T-helper 1 cell treated with Interleukin-12 subunit alpha and Interleukin-12 subunit beta and Interleukin-4 antibody, amounts not matched to agents 30 ng/mL and 1 ng/mL, for 36 hours (primary cell): ENCODE measurements around the gene SCAI. TPM values are rescaled to one million over a fixed set of nuclear protein-coding genes. Genes with fewer than 3 reads are reported as not detected.
"Not testable (repeated sequence)": the region's sequence is repeated elsewhere in the genome, so short reads cannot be mapped to it uniquely, and the experiment has no call there.

Source experiments
- intact Hi-C: fragments of 100-400 bp; cut with micrococcal nuclease; formaldehyde crosslinking; loops from one replicate; pipeline ENCODE4 v1.15.1; 2024
- total RNA-seq: library from RNA; stranded (reverse); gene quantifications from 2 replicates; pipeline ENCODE4 v1.2.3, GENCODE V29; 2022

The SCAI gene
- total RNA-seq, result 10.6 and 13.4 TPM in 2 replicates

GRCh38 chr9:125143377-125144090 is at the start of gene SCAI:
SCAI (minus strand) TSS chr9:125143528; CDS start chr9:125143437, 91 bp downstream.
- intact Hi-C loops, result loop anchor here (1.0 to 5.0 kb wide), 16 partner anchors 17 to 728 kb away; partner anchors contain the start of genes ARPC5L, GAPVD1, GOLGA1 and HSPA5

DNA sequence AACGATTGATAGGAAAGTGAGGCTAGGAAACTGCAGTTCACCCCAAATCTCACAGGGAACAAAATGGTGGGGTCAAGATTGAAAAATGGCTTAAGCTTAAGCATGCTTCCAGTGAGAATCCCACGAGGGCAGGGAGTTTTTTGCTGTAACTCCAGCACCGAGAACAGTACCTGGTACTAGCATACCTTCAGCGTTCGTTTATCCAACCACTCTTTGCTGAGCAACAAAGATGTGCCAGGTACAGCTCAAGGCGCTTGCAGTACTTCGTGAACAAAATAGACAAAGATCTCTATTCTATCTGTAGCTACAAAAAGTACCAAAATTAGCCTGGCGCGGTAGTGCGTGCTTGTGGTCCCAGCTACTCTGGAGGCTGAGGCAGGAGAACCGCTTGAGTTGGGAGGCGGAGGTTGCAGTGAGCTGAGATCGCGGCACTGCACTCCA is 47.1 kb upstream of the SCAI start:
- intact Hi-C loops, result loop anchor here (1.0 kb wide), 3 partner anchors 10 to 419 kb away; partner anchors contain the start of genes HSPA5, NR6A1 and RABEPK

DNA sequence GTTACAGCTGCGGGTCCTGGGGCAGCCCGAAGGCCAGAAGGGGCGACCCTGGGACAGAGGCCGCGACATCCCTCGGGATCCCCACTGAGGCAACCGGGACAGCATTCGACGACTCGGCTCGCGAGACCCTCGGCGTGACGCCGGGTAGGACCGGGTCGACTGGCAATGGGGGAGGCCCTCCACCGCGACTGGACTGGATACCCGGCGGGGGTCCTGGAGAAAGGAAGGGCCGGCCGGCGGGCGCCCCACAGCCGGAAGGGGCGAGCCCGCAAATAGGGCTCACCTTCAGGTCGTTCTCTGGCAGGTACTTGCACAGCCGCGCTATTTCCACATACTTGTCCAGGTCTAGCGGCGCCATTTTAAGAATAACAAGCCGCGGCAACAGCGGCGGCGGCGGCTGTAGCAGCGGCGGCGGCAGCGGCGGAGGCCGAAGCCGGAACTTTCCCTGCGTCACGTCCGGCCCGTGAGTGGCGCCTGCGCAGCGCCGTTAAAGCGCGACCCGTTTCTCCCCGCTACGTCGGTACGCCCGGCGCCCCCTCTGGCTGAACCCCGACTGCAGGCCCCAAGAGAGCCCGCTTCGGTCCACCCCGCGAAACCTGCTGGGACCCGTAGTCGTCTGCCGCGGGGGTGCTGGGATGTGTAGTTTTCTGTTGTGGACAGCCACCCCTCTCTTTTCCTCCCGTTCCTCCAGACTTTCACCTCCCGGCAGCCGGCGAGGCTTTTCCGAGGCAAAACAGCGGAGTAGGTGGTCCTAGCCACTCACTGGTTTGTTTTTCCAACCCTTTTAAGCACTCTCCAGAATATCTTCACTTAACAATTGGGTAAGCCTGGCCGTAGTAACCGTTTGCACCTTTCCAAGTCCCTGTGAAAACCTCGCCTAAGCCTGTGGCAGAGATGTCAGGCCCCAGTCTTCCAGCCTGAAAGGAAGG is 46.3 kb upstream of the SCAI start, which contains the start of gene PPP6C:
Gene PPP6C (minus strand): TSS at position 443 of the 929 bp plus-strand sequence. CDS start 85 bp downstream, at position 358.
- intact Hi-C loops, result loop anchor here (1.0 to 2.0 kb wide), 10 partner anchors 11 to 418 kb away; partner anchors contain the start of genes ARPC5L, GAPVD1, GOLGA1 and HSPA5

- intact Hi-C loops, result loop anchor here (1.0 to 2.0 kb wide), 7 partner anchors 46 to 327 kb away; partner anchors contain the start of genes ARPC5L, GAPVD1, GOLGA1 and SCAI
Observed at GRCh38 chr9:125189011-125189360, 45.7 kb upstream of the SCAI start.

GRCh38 chr9:125183561-125183960 is 40.2 kb upstream of the SCAI start:
- intact Hi-C loops, result no loop called here

DNA sequence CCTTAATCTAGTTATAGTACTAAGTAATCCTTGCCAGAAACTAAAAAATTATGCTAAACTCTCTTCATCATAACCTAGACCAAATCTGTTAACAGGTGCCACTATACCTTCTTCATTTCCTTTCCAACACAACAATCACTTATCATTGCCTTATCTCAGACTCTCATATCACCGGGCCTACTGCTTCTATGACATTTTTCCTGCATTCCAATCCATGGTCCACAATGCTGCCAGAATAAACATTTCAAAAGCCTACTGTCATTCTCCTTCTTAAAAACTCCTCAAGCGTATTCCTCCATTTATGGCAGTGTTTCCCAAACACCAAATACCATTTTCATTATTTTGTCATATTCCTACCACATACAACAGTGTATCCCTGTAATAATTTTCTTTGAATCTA is 39.7 kb upstream of the SCAI start:
- intact Hi-C loops, result no loop called here

GRCh38 chr9:125181756-125182155 is 38.4 kb upstream of the SCAI start:
- intact Hi-C loops, result not testable (repeated sequence)

- intact Hi-C loops, result no loop called here
Observed at GRCh38 chr9:125180876-125181275, 37.5 kb upstream of the SCAI start.

GRCh38 chr9:125179776-125180175 is 36.4 kb upstream of the SCAI start:
- intact Hi-C loops, result not testable (repeated sequence)

DNA sequence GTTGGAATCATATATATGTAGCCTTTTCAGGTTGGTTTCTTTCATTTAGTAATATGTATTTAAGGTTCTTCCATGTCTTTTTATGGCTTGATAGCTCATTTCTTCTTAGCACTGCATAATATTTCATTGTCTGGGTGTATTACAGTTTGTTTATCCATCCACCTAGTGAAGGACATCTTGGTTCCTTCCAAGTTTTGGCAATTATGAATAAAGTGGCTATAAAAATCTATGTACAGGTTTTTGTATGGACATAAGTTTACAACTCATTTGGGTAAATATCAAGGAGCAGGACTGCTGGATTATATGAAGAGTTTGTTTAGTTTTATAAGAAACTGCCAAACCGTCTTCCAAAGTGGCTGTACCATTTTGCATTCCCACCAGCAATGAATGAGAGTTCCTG is 34.6 kb upstream of the SCAI start:
- intact Hi-C loops, result no loop called here

GRCh38 chr9:125176636-125177035 is 33.3 kb upstream of the SCAI start:
- intact Hi-C loops, result no loop called here

DNA sequence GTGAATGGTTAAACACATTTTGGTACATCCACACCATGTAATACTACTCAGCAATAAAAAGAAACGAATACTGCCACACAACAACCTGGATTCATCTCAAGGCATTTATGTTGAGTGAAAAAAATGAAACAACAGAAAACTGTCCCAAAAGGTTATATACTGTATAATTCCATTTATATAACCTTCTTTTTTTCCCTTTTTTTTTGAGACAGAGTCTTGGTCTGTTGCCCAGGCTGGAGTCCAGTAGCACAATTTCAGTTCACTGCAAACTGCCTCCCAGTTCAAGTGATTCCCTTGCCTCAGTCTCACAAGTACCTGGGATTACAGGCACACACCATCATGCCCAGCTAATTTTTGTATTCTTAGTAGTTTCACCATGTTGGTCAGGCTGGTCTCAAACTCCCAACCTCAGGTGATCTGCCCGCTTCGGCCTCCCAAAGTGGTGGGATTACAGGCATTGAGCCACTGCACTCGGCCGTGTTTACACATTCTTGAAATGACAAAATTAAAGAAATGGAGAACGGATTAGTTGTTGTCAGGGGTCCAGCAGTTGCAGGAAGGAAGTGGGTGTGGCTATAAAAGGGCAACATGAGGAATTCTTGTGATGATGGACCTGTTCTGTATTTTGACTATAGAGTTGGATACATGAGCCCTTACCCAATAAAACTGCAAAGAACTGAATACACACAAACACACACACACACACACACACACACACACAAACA is 28.9 kb upstream of the SCAI start:
- intact Hi-C loops, result no loop called here

DNA sequence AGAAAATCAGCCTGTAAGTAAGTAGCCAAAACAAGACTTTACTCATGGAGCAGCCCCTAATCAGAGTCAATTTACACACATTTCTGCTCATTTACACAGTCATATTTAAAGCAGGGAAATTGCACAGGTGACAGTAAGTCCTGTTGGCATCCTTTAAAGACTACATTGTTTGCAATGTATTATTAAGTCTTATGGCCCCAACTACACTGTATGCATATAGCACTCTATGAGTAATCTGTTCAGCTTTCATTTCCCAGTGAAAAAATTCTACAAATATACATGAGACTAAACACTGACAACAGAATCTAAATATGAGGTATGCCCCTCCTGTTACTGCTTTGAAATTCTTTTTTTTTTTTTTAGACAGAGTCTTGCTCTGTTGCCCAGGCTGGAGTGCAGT is 26.6 kb upstream of the SCAI start:
- intact Hi-C loops, result no loop called here

- intact Hi-C loops, result no loop called here
Observed at GRCh38 chr9:125166762-125167161, 23.4 kb upstream of the SCAI start.

- intact Hi-C loops, result not testable (repeated sequence)
Observed at GRCh38 chr9:125162891-125163290, 19.6 kb upstream of the SCAI start.

DNA sequence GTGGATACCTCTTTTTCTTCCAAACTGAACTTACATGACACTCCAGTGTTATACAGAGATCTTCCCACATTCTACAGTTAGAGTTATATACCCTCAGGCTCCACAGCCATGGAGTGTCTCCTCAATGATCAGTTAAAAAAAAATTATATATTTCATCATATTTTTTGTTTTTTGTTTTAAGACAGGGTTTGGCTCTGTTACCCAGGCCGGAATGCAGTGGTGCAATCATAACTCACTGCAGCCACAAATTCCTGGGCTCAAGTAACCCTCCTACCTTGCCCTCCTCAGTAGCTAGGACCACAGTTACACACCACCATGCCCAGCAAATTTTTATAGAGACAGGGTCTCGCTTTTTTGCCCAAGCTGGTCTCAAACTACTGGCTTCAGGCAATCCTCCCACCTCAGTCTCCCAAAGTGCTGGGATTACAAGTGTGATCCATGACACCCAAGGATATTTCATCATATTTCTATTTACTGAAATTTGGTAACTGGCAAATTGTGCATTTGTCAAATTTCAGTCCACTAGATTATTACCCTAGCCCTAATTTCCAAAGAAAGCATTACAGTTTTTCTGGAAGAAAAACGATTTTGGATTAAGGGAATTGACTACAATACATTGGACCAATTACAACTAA is 18.1 kb upstream of the SCAI start:
- intact Hi-C loops, result no loop called here

- intact Hi-C loops, result no loop called here
Observed at GRCh38 chr9:125160750-125161149, 17.4 kb upstream of the SCAI start.

DNA sequence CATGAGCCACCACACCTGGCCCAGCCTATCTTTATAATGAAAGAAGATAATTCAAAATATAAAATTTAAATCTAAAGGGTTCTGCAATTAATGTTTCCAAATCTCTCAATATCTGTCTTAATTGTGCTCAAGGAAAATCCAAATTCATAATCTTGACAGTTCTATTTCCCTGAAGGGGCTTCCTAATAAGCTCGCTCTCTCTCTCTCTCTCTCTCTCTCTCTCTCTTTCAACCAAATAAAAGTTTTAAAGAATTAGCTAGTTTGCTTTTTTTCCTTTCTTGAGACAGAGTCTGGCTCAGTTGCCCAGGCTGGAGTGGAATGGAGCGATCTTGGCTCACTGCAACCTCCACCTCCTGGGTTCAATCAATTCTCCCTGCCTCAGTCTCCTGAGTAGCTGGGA is 13.2 kb upstream of the SCAI start:
- intact Hi-C loops, result no loop called here

GRCh38 chr9:125153712-125154367 is 10.5 kb upstream of the SCAI start:
- intact Hi-C loops, result no loop called here

DNA sequence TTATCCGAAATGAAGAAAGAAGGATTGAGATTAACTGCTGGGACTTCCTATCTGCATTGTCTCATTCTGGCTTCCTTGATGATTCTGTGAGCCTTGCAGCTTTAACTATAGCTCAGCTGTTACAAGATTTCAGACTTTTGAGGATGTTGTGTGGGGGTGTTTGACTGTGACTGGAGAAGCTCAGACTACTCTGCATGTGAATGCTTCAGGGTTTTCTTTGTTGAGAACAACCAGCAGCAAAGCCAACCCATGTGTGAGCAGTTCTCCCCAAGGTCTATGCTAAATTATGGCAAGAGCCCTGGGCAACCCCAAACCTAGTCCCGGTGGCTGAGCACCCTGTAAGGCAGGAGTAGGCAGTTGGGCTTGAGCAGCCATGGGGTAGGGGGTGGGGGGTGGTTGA is 8.4 kb upstream of the SCAI start:
- intact Hi-C loops, result no loop called here
